ENCODE results near the gene PRKAG2. TPM values are rescaled to one million over a fixed set of nuclear protein-coding genes. Genes with fewer than 3 reads are reported as not detected.

The PRKAG2 gene
- total and polyA plus RNA-seq, 2 of the 13 experiments (the other 11 are each of a cell fraction or from before 2014, with no cell fraction given) = 0.90 to 1.3 TPM

DNA sequence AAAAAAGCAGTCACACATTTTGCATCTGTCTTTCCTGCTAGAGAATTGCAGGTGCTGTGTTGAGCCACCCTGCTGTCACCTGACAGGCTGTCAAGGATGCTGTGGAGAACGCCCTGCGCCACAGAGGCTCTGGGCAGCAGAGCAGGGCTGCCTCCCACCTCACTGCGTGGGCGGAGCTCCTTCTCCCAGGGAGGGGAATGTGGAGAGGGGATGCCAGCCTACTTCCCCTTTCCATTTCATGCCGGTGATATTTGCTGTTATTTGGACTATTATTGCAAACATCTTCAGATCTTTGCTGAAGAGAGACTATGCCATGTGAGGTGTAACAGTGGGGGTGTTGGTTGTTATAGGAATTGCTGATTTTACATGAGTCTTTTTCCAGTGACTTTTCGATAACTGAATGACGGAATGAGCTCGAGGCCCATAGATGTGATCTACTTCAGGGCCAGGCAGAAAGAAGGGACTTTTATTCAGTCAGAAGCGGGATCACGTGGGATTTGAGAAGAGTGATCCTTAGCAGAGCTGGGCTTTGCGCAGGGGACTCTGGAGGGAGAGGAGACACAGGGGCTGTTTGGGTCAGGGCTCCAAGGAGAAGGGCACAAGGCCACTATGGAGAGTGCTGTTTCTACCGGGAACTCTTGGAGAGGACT, 13.6 kb upstream of the PRKAG2 start:
- WGBS (ENCODE audit: low lambda C conversion rate) = 67% methylated on average over 10 of the region's 12 CpGs
- intact Hi-C loops (cut with micrococcal nuclease; ENCODE audit: unreplicated experiment) (no loop called here), in situ Hi-C loops (cut with HindIII; ENCODE audit: extremely low pct_ligation_motif_present, low pct_unique_long_range_greater_than_20kb) (no loop called here)
- H3K4me1 ChIP-seq (ENCODE audit: insufficient read depth, low read length) = no peaks in the 10 kb centered on the region
- no peak overlapping the region for H3K4me2 ChIP-seq (ENCODE audit: low read depth, low read length)
- no peak for ATAC-seq
- no peaks in the 10 kb centered on the region for H3K36me3 ChIP-seq (replicated peaks in 1 of 2; ENCODE audit: control insufficient read depth in 1 of 2, insufficient read depth in 2 of 2, low read length in 2 of 2)
- CTCF ChIA-PET (ENCODE audit: low intra/inter-chr PET ratio, low total read pairs) = no interaction called here
- no peaks in the 10 kb centered on the region for H3K9me3 ChIP-seq (ENCODE audit: low read length)
- H3K27ac ChIP-seq (ENCODE audit: extremely low read length, insufficient read depth, low read length) = no peak overlapping the region
- POLR2A ChIA-PET = no interaction called here
- H3K4me3 ChIP-seq (replicated peaks in 1 of 3; ENCODE audit: insufficient read depth in 1 of 3, low read depth in 2 of 3, low read length in 3 of 3) = no peak overlapping the region
- H3K9ac ChIP-seq (ENCODE audit: insufficient read depth, low read depth, low read length) = no peak overlapping the region
- no TSS peak for BruUV-seq (replicated peaks)
- H3K79me2 ChIP-seq (ENCODE audit: insufficient read depth, low read length) = no peaks in the 10 kb centered on the region
- H3K27me3 ChIP-seq (ENCODE audit: control insufficient read depth in 1 of 2, insufficient read depth in 2 of 2, low read length in 2 of 2) = peaks cover 1 to 52% of the 10 kb centered on the region in 2 experiments; a peak in 3 of 5 replicates
- no peak for DNase-seq (ENCODE audit: low spot score)
- no peak for FAIRE-seq
- H2AFZ ChIP-seq (ENCODE audit: low read length) = no peak overlapping the region
- H4K20me1 ChIP-seq (ENCODE audit: insufficient read depth, low read length) = no peaks in the 10 kb centered on the region
- no peak for TF ChIP-seq ZNF773 (CRISPR knock-in tag; IDR thresholded peaks at IDR 0.05; ENCODE audit: borderline replicate concordance)
- no peak for TF ChIP-seq FOXK1 (CRISPR knock-in tag; IDR thresholded peaks at IDR 0.05; ENCODE audit: borderline replicate concordance, low read depth)
- no peak for TF ChIP-seq ZSCAN21 (CRISPR knock-in tag; IDR thresholded peaks at IDR 0.05; ENCODE audit: borderline replicate concordance)
- no peak for TF ChIP-seq RARA (CRISPR knock-in tag; IDR thresholded peaks at IDR 0.05)
- TF ChIP-seq REXO4 (CRISPR knock-in tag; IDR thresholded peaks at IDR 0.05; ENCODE audit: borderline replicate concordance) = no peak
- TF ChIP-seq U2AF1 (optimal IDR thresholded peaks at IDR 0.05; ENCODE audit: low read depth, low read length) = no peak
- no peak for TF ChIP-seq ZNF652 (CRISPR knock-in tag; IDR thresholded peaks at IDR 0.05; ENCODE audit: borderline replicate concordance, low read depth)
- no peak for TF ChIP-seq ZNF143 (CRISPR knock-in tag; IDR thresholded peaks at IDR 0.05)
- no peak for TF ChIP-seq ZNF782 (CRISPR knock-in tag; IDR thresholded peaks at IDR 0.05; ENCODE audit: borderline replicate concordance)
- no peak for TF ChIP-seq ZNF562 (CRISPR knock-in tag; IDR thresholded peaks at IDR 0.05; ENCODE audit: borderline replicate concordance)
- TF ChIP-seq SETDB1 (CRISPR knock-in tag; IDR thresholded peaks at IDR 0.05; ENCODE audit: borderline replicate concordance) = no peak
- TF ChIP-seq, protein P1, sequence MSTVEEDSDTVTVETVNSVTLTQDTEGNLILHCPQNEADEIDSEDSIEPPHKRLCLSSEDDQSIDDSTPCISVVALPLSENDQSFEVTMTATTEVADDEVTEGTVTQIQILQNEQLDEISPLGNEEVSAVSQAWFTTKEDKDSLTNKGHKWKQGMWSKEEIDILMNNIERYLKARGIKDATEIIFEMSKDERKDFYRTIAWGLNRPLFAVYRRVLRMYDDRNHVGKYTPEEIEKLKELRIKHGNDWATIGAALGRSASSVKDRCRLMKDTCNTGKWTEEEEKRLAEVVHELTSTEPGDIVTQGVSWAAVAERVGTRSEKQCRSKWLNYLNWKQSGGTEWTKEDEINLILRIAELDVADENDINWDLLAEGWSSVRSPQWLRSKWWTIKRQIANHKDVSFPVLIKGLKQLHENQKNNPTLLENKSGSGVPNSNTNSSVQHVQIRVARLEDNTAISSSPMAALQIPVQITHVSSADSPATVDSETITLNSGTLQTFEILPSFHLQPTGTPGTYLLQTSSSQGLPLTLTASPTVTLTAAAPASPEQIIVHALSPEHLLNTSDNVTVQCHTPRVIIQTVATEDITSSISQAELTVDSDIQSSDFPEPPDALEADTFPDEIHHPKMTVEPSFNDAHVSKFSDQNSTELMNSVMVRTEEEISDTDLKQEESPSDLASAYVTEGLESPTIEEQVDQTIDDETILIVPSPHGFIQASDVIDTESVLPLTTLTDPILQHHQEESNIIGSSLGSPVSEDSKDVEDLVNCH (CRISPR knock-in tag; IDR thresholded peaks at IDR 0.05) = no peak
- TF ChIP-seq PRDM15 (CRISPR knock-in tag; IDR thresholded peaks at IDR 0.05) = no peak
- no peak for TF ChIP-seq ZNF24 (IDR thresholded peaks at IDR 0.05)
- TF ChIP-seq SIN3A (IDR thresholded peaks at IDR 0.05; ENCODE audit: borderline replicate concordance, low read depth, low read length) = no peak
- no peak for TF ChIP-seq RBAK (CRISPR knock-in tag; IDR thresholded peaks at IDR 0.05)
- no peak for TF ChIP-seq MAFG (CRISPR knock-in tag; IDR thresholded peaks at IDR 0.05)
- TF ChIP-seq WIZ (CRISPR knock-in tag; IDR thresholded peaks at IDR 0.05) = no peak
- TF ChIP-seq, protein P2, sequence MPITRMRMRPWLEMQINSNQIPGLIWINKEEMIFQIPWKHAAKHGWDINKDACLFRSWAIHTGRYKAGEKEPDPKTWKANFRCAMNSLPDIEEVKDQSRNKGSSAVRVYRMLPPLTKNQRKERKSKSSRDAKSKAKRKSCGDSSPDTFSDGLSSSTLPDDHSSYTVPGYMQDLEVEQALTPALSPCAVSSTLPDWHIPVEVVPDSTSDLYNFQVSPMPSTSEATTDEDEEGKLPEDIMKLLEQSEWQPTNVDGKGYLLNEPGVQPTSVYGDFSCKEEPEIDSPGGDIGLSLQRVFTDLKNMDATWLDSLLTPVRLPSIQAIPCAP (CRISPR knock-in tag; IDR thresholded peaks at IDR 0.05; ENCODE audit: low read depth) = no peak
